CD4-positive, alpha-beta T cell (primary cell): ENCODE results near the gene PDLIM4. TPM values are rescaled to one million over a fixed set of nuclear protein-coding genes. Genes with fewer than 3 reads are reported as not detected.

Experiments used
- ATAC-seq: fragments of 200-7000 bp; cut with Tn5 transposase; one replicate; pipeline ENCODE4 v1.10.0; 2022; ENCODE audit warnings: mild to moderate bottlenecking; ENCODE audit not compliant: poor library complexity
- CTCF ChIA-PET: fragments of 350-600 bp; sonication (Branson Sonifier 250); formaldehyde crosslinking; loops from one replicate; lab custom pipeline; 2021; ENCODE audit warnings: antibody characterized with exemption, inconsistent platforms; lab: Charles Lee
- POLR2A ChIA-PET: fragments of 350-600 bp; sonication (Branson Sonifier 250); formaldehyde crosslinking; loops from one replicate; lab custom pipeline; 2021; ENCODE audit warnings: antibody characterized with exemption, inconsistent platforms; lab: Charles Lee
- DNase-seq, 14 experiments: peaks; one replicate each; pipeline ENCODE4 v3.0.0-alpha.2; 2013 to 2020; ENCODE audit warnings: mixed read lengths in 2 of 14
- H3K27ac ChIP-seq, 2 donors: one replicate each; pipeline versions ENCODE4 v1.5.1 to v1.7.0; 2013; ENCODE audit warnings: low read length in 2 of 2, low read depth in 1 of 2, mild to moderate bottlenecking in 1 of 2
- H3K27me3 ChIP-seq, 2 experiments: 1 replicate in 1 of 2; 2 replicates in 1 of 2; pipeline versions ENCODE4 v1.6.1 to v1.7.0; 2013; ENCODE audit warnings: low read length in 2 of 2, control low read depth in 1 of 2, mild to moderate bottlenecking in 1 of 2, moderate library complexity in 1 of 2; ENCODE audit not compliant: insufficient read depth in 2 of 2, control insufficient read depth in 1 of 2
- H3K36me3 ChIP-seq: one replicate; pipeline ENCODE4 v1.6.1; 2013; ENCODE audit warnings: low read length, control low read depth; ENCODE audit not compliant: insufficient read depth
- H3K4me1 ChIP-seq: one replicate; pipeline ENCODE4 v1.6.1; 2013; ENCODE audit warnings: low read length, control low read depth; ENCODE audit not compliant: insufficient read depth
- H3K4me3 ChIP-seq: one replicate; pipeline ENCODE4 v1.5.1; 2013; ENCODE audit warnings: mild to moderate bottlenecking, low read length, moderate library complexity
- H3K9me3 ChIP-seq, 2 experiments: 1 replicate in 1 of 2; 2 replicates in 1 of 2; pipeline versions ENCODE4 v1.6.1 to v1.7.0; 2013; ENCODE audit warnings: low read length in 2 of 2, mild to moderate bottlenecking in 2 of 2, control low read depth in 1 of 2, moderate library complexity in 1 of 2; ENCODE audit not compliant: control insufficient read depth in 1 of 2, insufficient read depth in 1 of 2
- H3K27ac Mint-ChIP-seq: one replicate; pipeline ENCODE4 v1.8.0; 2020; ENCODE audit warnings: mixed read lengths
- H3K27me3 Mint-ChIP-seq: one replicate; pipeline ENCODE4 v1.8.0; 2021; ENCODE audit warnings: mixed read lengths
- H3K36me3 Mint-ChIP-seq: one replicate; pipeline ENCODE4 v1.8.0; 2021; ENCODE audit warnings: low read depth, mixed read lengths
- H3K4me1 Mint-ChIP-seq: one replicate; pipeline ENCODE4 v1.8.0; 2021; ENCODE audit warnings: low read depth, mixed read lengths
- H3K4me3 Mint-ChIP-seq: one replicate; pipeline ENCODE4 v1.8.0; 2020; ENCODE audit warnings: mild to moderate bottlenecking, mixed read lengths
- H3K9me3 Mint-ChIP-seq: one replicate; pipeline ENCODE4 v1.8.0; 2020; ENCODE audit warnings: mixed read lengths
- intact Hi-C, 2 experiments: fragments of 100-400 bp; cut with DNase I in 1 of 2; cut with micrococcal nuclease in 1 of 2; formaldehyde crosslinking; loops; one replicate each; pipeline versions ENCODE4 v1.15.1 to v1.9.0; 2023 to 2025; cut with DNase I, micrococcal nuclease
- total RNA-seq, 174 experiments: library from RNA in 2 of 174; stranded (reverse) in 2 of 174; gene quantifications; one replicate each; pipeline ENCODE4 v1.2.3 and lab custom pipeline; 2021 to 2026
- TF ChIP-seq, protein P1 (sequence below): fragments of 200-600 bp; IDR thresholded peaks from one replicate; pipeline ENCODE4 v1.8.0; 2022; ENCODE audit warnings: antibody characterized with exemption, mild to moderate bottlenecking

The PDLIM4 gene
- total RNA-seq, 2 experiments from 2014 or later: not detected

DNA sequence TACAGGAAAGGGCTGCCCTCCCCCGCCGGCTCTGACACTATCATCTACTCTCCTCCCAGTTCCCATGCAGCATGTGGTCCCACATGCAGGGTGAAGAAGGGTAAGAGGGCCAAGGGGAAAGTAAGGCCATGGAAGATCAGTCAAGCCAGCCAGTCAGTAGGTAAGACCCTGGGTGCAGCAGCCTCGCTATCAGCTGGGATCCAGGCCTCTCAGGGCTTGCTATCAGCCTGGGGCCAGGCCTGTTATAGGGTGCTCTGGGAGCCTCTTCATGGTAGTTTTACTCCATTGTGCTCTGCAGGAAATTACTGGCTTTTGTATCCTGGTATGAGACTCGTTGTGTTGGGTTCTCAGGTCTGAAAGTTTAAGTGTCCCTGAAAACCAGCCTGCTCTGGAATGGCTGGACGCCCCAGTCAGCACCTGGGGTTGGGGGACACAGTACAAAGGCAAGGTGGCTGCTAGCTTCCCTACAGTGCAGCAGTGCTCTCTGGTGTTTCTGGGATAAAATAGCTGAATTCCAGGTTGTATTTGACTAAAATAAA is 58.1 kb downstream of the PDLIM4 start:
- CTCF ChIA-PET: no interaction called here
- Mint-ChIP-seq H3K4me1 (no peaks in the 10 kb centered on the region), H3K27ac (no peak overlapping the region), H3K4me3 (no peak overlapping the region), H3K36me3 (no peaks in the 10 kb centered on the region), H3K9me3 (no peaks in the 10 kb centered on the region), H3K27me3 (no peaks in the 10 kb centered on the region)
- Histone ChIP-seq H3K9me3 (no peaks in the 10 kb centered on the region), H3K4me3 (no peak overlapping the region), H3K36me3 (peaks cover 3% of the 10 kb centered on the region), H3K27me3 (no peaks in the 10 kb centered on the region), H3K27ac (no peak overlapping the region), H3K4me1 (no peaks in the 10 kb centered on the region)
- no peak for ATAC-seq
- intact Hi-C loops: no loop called here
- no peak for DNase-seq
- POLR2A ChIA-PET: no interaction called here
- TF ChIP-seq, protein P1, sequence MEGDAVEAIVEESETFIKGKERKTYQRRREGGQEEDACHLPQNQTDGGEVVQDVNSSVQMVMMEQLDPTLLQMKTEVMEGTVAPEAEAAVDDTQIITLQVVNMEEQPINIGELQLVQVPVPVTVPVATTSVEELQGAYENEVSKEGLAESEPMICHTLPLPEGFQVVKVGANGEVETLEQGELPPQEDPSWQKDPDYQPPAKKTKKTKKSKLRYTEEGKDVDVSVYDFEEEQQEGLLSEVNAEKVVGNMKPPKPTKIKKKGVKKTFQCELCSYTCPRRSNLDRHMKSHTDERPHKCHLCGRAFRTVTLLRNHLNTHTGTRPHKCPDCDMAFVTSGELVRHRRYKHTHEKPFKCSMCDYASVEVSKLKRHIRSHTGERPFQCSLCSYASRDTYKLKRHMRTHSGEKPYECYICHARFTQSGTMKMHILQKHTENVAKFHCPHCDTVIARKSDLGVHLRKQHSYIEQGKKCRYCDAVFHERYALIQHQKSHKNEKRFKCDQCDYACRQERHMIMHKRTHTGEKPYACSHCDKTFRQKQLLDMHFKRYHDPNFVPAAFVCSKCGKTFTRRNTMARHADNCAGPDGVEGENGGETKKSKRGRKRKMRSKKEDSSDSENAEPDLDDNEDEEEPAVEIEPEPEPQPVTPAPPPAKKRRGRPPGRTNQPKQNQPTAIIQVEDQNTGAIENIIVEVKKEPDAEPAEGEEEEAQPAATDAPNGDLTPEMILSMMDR: no peak

DNA sequence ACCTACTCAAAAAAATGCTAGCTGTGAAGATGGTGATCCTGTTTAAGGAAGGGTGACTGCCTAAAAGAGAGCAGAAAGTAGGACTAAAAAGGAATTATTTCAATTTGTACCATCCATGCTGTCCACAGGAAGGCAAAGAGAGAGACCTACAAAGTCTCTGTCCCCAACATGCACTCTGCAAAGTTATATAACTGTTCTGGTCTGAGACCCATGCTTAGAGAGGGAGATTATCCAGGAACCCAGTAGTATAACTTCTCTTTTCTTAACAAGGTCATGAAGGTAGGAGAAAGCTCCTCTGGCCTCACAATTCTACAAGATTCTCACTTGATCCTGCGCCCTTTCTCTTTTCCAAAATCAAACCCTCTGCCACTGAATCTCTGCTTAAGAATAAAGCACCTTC is 62.5 kb downstream of the PDLIM4 start:
- ATAC-seq (no peak), DNase-seq (no peak)
- H3K9me3 ChIP-seq: no peaks in the 10 kb centered on the region
- ChIA-PET POLR2A (no interaction called here), CTCF (no interaction called here)
- no peaks in the 10 kb centered on the region for H3K4me1 ChIP-seq
- H3K27ac ChIP-seq: no peak overlapping the region
- H3K4me3 ChIP-seq: no peak overlapping the region
- TF ChIP-seq, protein P1: no peak
- Mint-ChIP-seq H3K4me3 (no peak overlapping the region), H3K27ac (no peak overlapping the region), H3K27me3 (no peaks in the 10 kb centered on the region), H3K36me3 (no peaks in the 10 kb centered on the region), H3K4me1 (no peaks in the 10 kb centered on the region), H3K9me3 (no peaks in the 10 kb centered on the region)
- H3K36me3 ChIP-seq: peaks cover 7% of the 10 kb centered on the region
- intact Hi-C loops: no loop called here
- no peaks in the 10 kb centered on the region for H3K27me3 ChIP-seq

DNA sequence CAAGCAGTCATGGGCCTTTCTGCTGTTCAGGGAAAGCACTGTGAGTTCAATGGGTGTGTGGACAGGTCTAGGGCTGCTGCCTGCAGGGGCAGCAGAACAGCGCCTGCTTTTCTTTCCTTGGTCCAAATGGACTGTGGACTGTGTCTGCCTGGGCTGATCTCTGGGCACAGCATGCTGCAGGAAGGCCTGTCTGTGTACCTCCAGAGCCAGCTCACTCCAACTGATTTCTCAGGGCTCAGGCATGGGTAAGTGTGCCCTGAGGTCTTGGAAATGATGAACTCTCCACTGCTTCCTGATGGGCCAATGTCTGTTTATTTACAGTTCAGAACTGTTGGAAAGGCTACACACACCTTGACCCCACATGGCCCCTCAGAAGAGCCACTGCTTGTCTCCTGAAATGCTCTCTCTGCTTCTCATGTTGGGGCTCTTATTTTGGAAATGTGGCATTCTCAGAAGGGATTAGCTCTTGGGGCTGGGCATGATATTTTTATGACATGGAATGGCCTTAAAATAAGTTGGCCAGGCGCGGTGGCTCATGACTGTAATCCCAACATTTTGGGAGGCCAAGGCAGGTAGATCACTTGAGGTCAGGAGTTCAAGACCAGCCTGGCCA is 63.7 kb downstream of the PDLIM4 start:
- no peaks in the 10 kb centered on the region for H3K4me1 ChIP-seq
- Mint-ChIP-seq H3K36me3 (no peaks in the 10 kb centered on the region), H3K27me3 (no peaks in the 10 kb centered on the region), H3K27ac (no peak overlapping the region), H3K4me1 (no peaks in the 10 kb centered on the region), H3K4me3 (no peak overlapping the region), H3K9me3 (no peaks in the 10 kb centered on the region)
- ATAC-seq (no peak), DNase-seq (no peak)
- intact Hi-C loops: no loop called here
- H3K36me3 ChIP-seq: peaks cover 7% of the 10 kb centered on the region
- TF ChIP-seq, protein P1: no peak
- POLR2A ChIA-PET: no interaction called here
- no peaks in the 10 kb centered on the region for H3K27me3 ChIP-seq
- H3K9me3 ChIP-seq: no peaks in the 10 kb centered on the region
- no peak overlapping the region for H3K4me3 ChIP-seq
- CTCF ChIA-PET: no interaction called here
- no peak overlapping the region for H3K27ac ChIP-seq
